Stimulated activated CD4-positive, alpha-beta T cell treated with anti-CD3 and anti-CD28 coated beads, Interleukin-1b, Interleukin-23, amount 100 ng/mL, for 24 hours (primary cell): ENCODE measurements around the gene PRKN.

Experiments used
- DNase-seq, 4 experiments: peaks; one replicate each; pipeline ENCODE4 v3.0.0-alpha.2; 2020; ENCODE audit warnings: low read depth in 4 of 4, low spot score in 1 of 4

PRKN gene

GRCh38 chr6:162621246-162621645 is 106.3 kb downstream of the PRKN start:
- DNase-seq = no peak

GRCh38 chr6:162620073-162620472 is 107.5 kb downstream of the PRKN start:
- no peak for DNase-seq

GRCh38 chr6:162618448-162619002 is 109.0 kb downstream of the PRKN start:
- no peak for DNase-seq

- DNase-seq = no peak
Measured at GRCh38 chr6:162615016-162615705, 112.4 kb downstream of the PRKN start.

- no peak for DNase-seq
Measured at GRCh38 chr6:162613310-162613709, 114.3 kb downstream of the PRKN start.

GRCh38 chr6:162612613-162613012 is 115.0 kb downstream of the PRKN start:
- no peak for DNase-seq

- no peak for DNase-seq
Measured at GRCh38 chr6:162610351-162610750, 117.2 kb downstream of the PRKN start.

GRCh38 chr6:162605881-162606280 is 121.7 kb downstream of the PRKN start:
- no peak for DNase-seq

- no peak for DNase-seq
Measured at GRCh38 chr6:162603231-162604015, 124.1 kb downstream of the PRKN start.

- no peak for DNase-seq
Measured at GRCh38 chr6:162602759-162603158, 124.8 kb downstream of the PRKN start.

- no peak for DNase-seq
Measured at GRCh38 chr6:162596676-162597075, 130.9 kb downstream of the PRKN start.

GRCh38 chr6:162591517-162591916 is 136.0 kb downstream of the PRKN start:
- DNase-seq = no peak

- DNase-seq = no peak
Measured at GRCh38 chr6:162581988-162582780, 145.4 kb downstream of the PRKN start.

- DNase-seq = no peak
Measured at GRCh38 chr6:162580619-162581018, 146.9 kb downstream of the PRKN start.

- no peak for DNase-seq
Measured at GRCh38 chr6:162576016-162576415, 151.6 kb downstream of the PRKN start.

GRCh38 chr6:162572240-162572639 is 155.3 kb downstream of the PRKN start:
- no peak for DNase-seq

GRCh38 chr6:162568266-162568665 is 159.3 kb downstream of the PRKN start:
- DNase-seq = no peak

GRCh38 chr6:162562041-162562440 is 165.5 kb downstream of the PRKN start:
- DNase-seq = no peak

GRCh38 chr6:162560891-162561290 is 166.7 kb downstream of the PRKN start:
- no peak for DNase-seq

GRCh38 chr6:162554531-162554930 is 173.0 kb downstream of the PRKN start:
- DNase-seq = no peak

- no peak for DNase-seq
Measured at GRCh38 chr6:162546905-162547304, 180.7 kb downstream of the PRKN start.

GRCh38 chr6:162543221-162543620 is 184.3 kb downstream of the PRKN start:
- no peak for DNase-seq
